Kidney glomerular epithelial cell (primary cell): ENCODE measurements around the gene OR2AK2.
"Not testable (repeated sequence)": the region's sequence is repeated elsewhere in the genome, so short reads cannot be mapped to it uniquely, and the experiment has no call there.

ENCODE experiments used
- DNase-seq: peaks from one replicate; lab custom pipeline; 2025; lab: John Stamatoyannopoulos, UW

Gene OR2AK2

GRCh38 chr1:247964933-247965332 lies at the start of gene OR2AK2:
Gene OR2AK2 (plus strand): TSS chr1:247965233. CDS start chr1:247965377, 144 bp downstream.
- no peak for DNase-seq

- DNase-seq = no peak
Observed at GRCh38 chr1:247919952-247920351, 45.1 kb upstream of the OR2AK2 start, which contains the start of gene OR2T8. Gene OR2T8 (plus strand): TSS chr1:247920252. CDS start chr1:247921018, 766 bp downstream.

DNA sequence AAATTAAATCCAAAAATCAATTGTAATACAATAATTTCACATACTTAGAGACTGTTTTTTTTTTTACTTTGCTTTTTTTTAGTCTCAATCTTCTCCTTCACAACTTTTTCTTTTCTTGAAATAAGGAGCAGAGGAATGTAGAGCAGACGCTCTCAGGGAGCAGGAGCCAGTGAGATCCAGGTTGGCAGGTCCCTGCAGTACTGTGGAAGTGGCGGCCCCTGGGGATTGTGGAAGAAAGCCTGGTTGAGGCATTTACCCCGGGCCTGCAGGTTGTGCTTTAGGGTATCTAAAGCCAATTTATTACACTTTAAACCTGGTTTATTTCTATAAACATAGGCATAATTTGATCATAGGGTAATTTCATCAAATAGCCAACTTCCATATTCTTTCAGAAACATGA lies 41.1 kb upstream of the OR2AK2 start:
- no peak for DNase-seq

GRCh38 chr1:247924868-247925267 lies 40.2 kb upstream of the OR2AK2 start, which contains the start of gene OR2AJ1:
Gene OR2AJ1 (plus strand): TSS chr1:247924889. CDS start chr1:247933769, 8,880 bp downstream.
- no peak for DNase-seq

DNA sequence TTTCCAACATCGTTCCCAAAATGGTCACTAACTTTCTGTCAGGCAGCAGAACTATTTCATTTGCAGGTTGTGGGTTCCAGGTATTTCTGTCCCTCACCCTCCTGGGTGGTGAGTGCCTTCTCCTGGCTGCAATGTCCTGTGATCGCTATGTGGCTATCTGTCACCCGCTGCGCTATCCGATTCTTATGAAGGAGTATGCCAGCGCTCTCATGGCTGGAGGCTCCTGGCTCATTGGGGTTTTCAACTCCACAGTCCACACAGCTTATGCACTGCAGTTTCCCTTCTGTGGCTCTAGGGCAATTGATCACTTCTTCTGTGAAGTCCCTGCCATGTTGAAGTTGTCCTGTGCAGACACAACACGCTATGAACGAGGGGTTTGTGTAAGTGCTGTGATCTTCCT lies 31.0 kb upstream of the OR2AK2 start:
- no peak for DNase-seq

DNA sequence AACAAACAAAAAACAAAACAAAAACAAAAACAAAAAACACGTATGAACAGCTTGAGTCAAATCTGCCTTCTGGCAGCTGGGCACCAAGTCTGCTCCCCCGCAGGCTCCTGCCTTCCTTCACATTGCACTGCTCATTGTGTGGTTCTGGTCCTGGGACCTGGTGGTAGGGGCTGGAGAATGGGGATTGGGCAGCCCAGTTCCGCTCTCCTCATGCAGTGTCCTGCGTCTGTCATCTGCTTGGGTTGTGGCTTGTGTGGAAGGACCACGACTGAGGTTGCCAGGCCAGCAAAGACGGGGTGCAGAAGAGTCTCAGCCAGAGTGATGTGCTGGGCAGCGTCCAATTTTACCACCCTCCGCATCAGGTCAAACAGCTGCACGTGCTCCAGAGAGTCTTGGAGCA lies 29.3 kb upstream of the OR2AK2 start:
- no peak for DNase-seq

- no peak for DNase-seq
Observed at GRCh38 chr1:247936415-247936814, 28.6 kb upstream of the OR2AK2 start.

GRCh38 chr1:247936965-247937734 lies 27.9 kb upstream of the OR2AK2 start:
- DNase-seq = not testable (repeated sequence)

DNA sequence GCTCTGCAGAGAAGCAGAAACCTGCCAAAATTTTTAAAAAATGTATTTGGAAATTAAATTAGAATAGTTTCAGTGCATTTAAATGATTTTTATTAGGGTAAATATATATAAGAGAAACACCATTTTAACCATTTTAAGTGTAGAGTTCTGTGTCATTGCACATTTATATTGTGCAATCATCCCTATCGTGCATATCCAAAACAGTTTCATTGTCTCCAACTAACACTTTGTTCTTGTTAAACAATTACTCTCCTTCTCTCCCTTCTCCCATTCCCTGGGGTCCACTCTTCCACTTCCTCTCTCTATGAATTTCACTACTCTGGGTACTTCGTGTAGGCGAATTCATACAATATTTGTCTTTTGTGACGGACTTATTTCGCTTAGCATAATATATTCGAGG lies 22.4 kb upstream of the OR2AK2 start:
- DNase-seq = no peak

DNA sequence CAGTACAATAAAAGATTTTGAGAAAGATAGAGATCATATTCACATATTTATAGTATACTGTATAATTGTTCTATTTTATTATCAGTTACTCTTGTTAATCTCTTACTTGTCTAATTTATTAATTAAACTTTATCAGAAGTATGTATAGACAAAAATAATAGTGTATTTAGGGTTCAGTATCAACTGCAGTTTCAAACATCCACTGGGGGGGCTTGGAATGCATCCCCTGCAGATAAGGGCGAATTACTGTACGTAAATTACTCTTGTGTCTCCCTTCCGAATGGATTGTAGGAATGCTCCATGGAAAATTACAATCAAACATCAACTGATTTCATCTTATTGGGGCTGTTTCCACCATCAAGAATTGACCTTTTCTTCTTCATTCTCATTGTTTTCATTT lies 16.5 kb upstream of the OR2AK2 start, which contains the start of gene OR2L8:
OR2L8 (plus strand) TSS at position 301 of the 400 bp plus-strand sequence; CDS start at position 301, 0 bp downstream.
- DNase-seq = no peak

GRCh38 chr1:247953408-247953807 lies 11.6 kb upstream of the OR2AK2 start:
- DNase-seq = no peak

DNA sequence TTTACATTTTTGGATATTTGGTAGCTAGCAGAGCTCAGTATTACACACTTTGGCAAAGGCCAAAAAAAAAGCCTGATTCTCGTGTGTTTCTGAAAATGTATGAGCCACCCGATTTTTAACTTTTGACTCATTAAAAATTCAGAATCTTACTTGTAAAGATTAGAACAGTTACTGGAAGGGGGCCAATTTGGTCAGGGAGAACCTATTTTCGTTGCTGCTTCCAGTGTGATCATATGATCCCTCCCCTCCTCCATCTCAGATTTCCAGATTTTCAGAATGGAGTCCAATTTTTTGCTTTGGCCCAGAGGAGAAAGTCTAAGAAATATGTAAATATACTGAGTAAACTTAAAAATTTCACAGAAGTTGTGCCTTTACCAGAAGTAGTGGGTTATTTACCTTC lies 3.2 kb upstream of the OR2AK2 start:
- no peak for DNase-seq

GRCh38 chr1:247962911-247963588 lies 2.0 kb upstream of the OR2AK2 start:
- no peak for DNase-seq

- DNase-seq = no peak
Observed at GRCh38 chr1:247966532-247967204, 1.6 kb downstream of the OR2AK2 start.

DNA sequence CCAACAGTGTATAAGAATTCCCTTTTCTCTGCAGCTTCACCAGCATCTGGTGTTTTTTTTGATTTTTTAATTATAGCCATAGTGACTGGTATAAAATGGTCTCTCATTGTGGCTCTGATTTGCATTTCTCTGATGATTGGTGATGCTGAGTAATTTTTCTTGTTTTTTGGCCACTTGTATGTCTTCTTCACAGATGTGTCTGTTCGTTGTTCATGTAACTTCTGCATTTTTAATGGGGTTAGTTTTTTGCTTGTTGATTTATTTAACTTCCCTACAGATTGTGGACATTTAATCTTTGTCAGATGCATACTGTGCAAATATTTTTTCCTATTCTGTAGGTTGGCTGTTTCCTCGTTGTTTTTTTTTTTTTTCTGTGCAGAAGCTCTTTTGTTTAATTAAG lies 28.0 kb downstream of the OR2AK2 start:
- no peak for DNase-seq

DNA sequence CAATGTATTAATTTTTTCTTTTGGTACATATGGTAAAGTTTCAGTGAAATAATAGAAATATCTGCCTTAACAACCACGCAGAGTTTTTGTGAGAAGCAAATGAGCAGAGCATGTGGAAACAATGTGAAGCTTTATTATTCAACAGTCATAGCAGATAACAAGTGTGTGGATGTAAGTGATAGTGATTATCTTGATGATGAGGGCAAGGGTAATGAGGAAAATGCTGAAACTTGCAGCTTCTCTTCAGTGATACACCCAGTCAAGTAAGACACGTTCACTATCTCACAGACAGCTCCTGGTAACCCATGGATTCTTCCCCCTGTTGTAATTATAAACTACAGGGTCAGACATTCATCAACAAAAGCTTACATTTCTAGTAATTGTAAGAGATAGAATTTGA lies 33.8 kb downstream of the OR2AK2 start:
- no peak for DNase-seq

DNA sequence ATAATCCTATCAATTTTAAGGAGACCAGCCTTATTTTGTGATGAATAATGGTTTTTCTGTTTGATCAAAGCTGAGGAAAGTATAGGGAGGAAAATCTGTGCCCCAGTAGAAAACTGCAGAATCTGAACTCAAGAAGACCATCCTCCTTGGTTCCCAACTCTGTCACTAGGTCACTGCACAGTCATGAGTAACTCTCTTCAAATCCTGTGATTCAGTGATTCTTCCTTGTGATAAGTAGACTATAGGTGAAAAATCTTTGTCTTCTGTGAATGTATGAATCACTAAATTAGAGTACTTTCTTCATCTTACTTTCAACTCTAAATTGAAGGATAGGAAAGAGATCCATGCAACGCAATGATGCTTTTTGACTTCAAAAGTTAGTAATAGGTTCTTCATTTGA lies 35.1 kb downstream of the OR2AK2 start:
- no peak for DNase-seq

- DNase-seq = no peak
Observed at GRCh38 chr1:248007778-248008177, 42.7 kb downstream of the OR2AK2 start.

DNA sequence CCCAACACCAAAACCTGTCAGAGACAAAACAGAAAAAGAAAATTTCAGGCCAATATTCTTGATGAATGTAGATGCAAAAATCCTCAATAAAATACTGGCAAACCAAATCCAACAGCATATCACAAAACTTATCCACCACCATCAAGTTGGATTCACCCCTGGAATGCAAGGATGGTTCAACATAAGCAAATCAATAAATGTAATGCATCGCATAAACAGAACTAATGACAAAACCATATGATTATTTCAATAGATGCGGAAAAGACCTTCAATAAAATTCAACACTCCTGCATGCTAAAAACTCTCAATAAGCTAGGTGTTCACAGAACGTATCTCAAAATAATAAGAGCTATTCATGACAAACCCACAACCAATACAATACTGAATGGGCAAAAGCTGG lies 44.6 kb downstream of the OR2AK2 start:
- no peak for DNase-seq

DNA sequence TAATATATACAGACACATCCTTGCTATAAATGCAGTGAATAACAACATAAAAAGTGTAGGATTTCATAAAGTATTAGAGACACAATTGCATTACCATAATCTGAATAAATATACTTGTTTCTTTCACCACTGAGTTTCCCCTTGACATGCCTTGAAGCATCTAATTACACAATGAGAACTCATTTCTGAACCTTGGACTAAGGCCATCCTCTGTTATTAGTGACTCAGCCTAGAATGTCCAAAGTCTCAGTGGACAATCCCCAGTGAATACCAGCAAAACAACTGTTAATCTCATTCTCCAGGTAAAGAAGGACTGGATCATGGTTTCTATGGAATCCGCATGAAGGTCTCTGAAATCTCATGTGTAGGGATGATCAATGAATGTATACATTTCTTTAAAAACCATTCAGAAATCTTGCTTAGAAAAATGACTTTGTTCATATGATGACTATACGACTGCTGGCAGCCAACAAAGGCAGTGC lies 48.2 kb downstream of the OR2AK2 start, which contains the start of gene OR2L5:
OR2L5 (plus strand) TSS at position 432 of the 482 bp plus-strand sequence. CDS start 8,288 bp downstream, outside the sequence.
- DNase-seq = no peak

DNA sequence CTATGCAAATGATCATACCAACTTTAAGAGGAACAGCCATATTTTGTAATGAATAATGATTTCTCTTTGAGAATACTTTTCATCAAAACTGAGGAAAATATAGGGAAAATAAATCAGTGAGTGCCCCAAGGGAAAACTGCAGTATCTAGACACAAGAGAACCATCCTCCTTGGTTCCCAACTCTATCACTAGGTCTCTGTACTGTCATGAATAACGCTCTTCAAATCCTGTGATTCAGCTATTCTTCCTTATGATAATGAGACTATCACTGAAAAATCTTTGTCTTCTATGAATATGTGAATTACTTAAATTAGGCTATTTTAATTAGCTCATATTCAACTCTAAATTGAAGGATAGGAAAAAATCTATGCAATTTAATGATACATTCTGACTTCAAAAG lies 50.8 kb downstream of the OR2AK2 start:
- DNase-seq = no peak
